ENCODE results near the gene GPR78.

- TF ChIP-seq ATF3 (IDR thresholded peaks at IDR 0.05) (no peak), CTCF (IDR thresholded peaks at IDR 0.05; ENCODE audit: low read depth, low read length, missing input control) (no peak)
These were observed 3.1 kb upstream of the GPR78 start for GRCh38 chr4:8577046-8577445.
